GM19324 (cell line): ENCODE results near the gene NOX5.

Experiments used
- ATAC-seq: cut with Tn5 transposase; IDR thresholded peaks from one replicate; pipeline ENCODE4 v1.9.1; 2021; ENCODE audit warnings: mild to moderate bottlenecking, moderate library complexity; ENCODE audit not compliant: unreplicated experiment, low FRiP score

NOX5 gene

DNA sequence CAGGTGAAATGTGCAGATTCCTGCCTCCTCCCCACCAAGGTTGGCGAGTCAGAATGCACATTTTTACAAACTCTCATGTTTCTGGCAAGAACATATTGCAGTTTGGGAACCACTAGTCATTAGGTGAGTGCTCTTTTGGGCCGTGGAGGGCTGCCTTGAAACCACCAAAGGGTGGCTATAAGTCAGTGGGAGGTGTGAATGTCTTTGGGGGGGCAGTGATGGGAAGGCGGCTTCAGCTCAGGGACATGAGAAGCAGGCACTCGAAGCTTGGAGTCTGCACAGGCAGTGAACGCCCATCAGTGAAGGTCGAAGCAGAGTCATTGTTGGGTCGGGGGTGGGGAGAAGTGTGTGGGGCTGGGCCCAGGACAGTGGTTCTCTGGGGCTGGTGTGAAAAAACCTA lies 1.1 kb downstream of the NOX5 start:
- no peak for ATAC-seq

DNA sequence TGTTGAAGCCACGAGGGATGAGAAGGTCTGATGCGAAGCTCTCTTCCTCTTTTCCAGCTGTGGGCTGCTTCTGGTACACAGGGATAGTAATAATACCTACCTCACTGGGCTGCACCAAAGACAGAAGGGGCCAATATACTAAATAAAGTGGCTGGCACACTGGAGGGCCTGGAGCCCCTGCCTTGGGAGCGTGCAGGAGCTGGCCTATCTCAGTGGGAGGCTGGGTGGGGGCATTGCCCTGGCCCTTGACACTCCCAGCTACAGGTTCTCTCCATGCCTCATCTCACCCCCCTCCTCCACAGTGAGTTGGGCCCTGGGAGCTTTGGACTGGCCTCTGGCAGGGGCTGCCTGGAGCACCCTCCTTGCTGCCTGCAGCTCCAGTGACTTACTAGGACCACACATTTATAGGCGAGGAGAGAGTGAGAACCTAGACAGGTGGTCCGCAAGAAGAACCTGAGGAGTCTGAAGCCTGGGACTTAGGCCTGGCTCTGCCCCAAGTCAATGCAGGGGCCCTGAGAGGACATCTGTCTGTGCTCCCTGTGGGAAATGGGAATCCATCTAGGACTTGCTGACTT lies 1.6 kb downstream of the NOX5 start:
- ATAC-seq, result no peak

DNA sequence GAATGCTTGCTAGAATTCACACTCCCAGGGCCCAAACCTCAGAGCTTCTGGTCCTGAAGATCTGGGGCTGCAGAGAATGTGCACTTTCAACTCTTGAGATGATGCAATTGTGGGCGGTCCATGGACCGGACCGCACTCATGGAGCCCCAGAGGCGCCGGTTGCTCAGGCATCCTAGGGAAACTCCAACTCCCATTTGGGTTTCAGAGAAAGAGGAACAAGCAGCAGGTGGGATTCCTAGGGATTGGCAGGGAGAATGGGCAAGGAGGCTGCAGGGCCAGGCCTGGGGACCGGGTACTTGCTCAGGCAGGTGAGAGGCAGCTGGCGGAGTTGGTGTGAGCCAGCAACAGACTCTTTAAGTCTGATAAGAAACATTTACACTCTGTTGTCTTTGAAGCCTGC lies 3.5 kb downstream of the NOX5 start:
- no peak for ATAC-seq

DNA sequence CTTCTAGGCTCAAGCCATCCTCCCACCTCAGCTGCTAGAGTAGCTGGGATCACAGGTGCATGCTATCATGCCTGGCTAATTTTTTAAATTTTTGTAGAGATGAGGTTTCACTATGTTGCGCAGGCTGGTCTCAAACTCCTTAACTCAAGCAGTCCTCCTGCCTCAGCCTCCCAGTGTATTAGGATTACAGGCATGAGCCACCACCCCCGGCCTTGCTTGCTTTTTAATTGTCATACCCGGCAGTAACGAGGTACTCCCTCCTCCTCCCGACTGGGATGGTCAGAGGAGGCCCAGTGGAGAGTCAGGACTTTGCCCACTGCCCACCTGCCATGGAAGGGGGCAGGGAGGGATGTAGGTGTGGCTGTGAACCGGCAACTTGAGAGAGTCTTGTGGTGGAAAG lies 4.5 kb downstream of the NOX5 start:
- no peak for ATAC-seq

DNA sequence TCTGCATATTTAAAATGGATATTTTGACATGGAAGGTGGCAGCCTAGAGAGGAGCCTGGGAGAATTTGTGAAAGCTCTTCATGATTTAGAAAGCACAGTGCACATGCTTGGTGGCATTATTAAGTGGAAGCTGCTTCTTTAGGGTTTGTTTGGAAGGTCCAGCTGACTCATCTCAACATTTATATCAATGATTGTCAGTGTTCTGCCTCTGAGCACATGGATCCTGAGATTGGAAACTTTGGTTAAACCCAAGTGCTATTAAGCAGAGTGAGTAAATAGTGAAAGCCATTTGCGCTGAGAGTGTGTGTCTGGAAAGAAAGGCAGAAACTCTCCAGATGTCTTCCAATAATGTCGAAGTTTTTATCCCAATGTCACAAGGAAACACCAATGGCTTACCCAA lies 7.4 kb downstream of the NOX5 start:
- ATAC-seq, result no peak

- ATAC-seq, result no peak
Observed at GRCh38 chr15:69025320-69025719, 10.8 kb downstream of the NOX5 start.

DNA sequence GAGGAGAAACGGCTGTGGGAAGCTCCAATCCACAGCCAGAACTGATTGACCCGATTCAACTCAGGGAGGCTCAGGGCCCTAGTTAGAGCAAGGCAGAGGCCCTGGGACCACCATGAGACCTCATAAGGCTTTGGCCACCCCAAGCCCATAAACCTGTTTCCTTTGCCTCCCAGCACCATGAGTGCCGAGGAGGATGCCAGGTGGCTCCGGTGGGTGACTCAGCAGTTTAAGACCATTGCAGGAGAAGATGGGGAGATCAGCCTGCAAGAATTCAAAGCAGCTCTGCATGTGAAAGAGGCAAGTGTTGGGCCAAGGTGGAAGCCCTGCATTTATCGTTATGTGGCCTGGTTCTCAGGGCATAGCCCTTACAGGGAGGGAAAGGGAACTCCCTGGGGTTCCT lies 11.9 kb downstream of the NOX5 start:
- no peak for ATAC-seq

GRCh38 chr15:69027976-69028518 lies 13.6 kb downstream of the NOX5 start:
- no peak for ATAC-seq

DNA sequence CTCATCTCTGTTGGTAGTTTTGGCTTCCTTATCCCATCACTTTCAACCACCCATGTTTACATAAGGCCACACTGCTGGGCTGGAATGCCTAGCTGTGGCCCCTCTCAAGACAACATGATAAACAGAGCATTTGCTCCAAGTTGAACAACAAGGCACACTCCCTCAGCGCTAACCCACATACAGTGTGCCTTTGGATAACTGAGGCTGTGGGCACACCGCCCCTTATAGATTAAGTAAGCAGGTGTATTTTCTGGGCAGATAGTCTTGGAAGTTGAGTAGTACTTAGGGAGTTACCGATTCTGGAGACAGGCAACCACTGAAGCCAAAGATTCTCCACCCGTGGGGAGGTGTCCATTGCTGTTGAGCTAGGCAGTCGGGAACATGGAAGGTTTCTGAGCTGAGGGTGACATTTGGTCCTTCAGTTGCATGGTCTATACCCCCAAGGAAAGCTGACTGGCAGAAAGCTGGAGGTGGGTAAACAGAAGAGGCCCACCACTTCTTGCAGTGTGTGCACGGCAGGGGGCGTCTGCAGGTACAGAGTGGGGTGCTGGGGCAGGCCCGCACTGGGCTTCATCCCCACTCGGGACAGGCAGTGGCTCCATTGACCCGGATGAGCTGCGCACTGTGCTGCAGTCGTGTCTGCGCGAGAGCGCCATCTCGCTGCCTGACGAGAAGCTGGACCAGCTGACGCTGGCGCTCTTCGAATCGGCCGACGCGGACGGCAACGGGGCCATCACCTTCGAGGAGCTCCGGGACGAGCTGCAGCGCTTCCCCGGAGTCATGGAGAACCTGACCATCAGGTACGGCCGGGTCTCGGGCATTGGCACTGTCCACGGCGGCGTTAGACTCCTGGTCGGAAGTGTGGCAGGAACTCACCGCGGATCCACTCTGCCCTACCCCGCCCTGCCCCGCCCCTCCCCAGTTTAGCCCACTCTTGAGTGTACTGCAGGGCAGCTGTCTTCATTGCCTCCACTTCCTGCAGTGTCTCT lies 16.8 kb downstream of the NOX5 start:
- no peak for ATAC-seq

GRCh38 chr15:69032031-69032430 lies 17.5 kb downstream of the NOX5 start:
- ATAC-seq, result no peak

- ATAC-seq, result no peak
Observed at GRCh38 chr15:69032703-69033373, 18.3 kb downstream of the NOX5 start.

DNA sequence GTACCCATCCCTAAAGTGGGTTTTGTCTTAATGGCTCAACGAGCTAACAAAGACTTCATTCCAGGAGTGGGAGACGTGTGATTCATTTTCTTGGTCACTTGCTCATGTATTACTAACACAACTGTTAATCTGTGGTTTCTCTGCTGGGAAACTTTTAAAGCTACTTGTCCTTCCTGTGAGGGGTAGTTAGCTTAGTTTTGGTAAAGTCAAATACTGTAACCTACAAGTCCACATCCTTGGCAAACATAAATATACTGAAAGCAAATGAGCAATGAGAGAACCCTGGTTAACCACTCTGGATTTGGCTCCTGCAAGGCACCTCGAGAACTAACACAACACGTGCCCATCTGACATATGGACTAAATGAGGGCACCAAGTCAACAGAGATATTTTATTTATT lies 19.9 kb downstream of the NOX5 start:
- no peak for ATAC-seq

- ATAC-seq, result no peak
Observed at GRCh38 chr15:69035205-69035917, 20.9 kb downstream of the NOX5 start.

GRCh38 chr15:69035918-69036258 lies 21.4 kb downstream of the NOX5 start:
- ATAC-seq, result no peak

DNA sequence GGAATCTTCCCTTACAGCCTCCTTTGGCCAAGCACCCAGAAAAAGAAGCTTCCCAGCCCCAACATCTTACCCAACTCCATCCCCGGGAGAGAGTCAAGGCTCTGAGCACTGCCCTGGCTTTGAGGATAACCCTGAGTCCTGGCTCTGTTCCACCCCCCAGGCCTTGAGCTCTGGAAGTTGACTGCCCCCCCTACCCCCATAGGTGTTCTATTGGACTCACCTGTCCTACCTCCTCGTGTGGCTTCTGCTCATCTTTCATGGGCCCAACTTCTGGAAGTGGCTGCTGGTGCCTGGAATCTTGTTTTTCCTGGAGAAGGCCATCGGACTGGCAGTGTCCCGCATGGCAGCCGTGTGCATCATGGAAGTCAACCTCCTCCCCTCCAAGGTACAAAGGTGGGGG lies 22.3 kb downstream of the NOX5 start:
- no peak for ATAC-seq

- ATAC-seq, result no peak
Observed at GRCh38 chr15:69037482-69037881, 23.0 kb downstream of the NOX5 start.

DNA sequence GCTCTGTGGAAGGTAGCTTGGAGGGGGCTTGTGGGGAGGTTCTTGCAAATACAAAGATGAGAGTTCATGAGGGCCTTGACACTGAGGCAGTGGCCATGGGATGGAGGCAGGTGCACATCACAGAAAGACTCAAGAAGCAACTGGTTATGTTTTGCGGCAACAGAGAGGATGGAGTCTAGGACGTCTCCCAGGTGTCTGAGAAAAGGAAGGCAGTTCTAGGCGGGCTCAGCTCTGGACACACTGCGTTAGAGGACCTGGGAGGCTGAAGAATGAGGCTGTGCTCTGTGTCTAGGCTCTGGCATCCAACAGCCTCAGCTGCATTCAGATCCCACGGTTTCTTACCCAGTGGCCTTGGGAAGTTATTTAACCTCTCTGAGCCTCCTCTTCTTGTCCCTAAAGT lies 23.5 kb downstream of the NOX5 start:
- no peak for ATAC-seq

DNA sequence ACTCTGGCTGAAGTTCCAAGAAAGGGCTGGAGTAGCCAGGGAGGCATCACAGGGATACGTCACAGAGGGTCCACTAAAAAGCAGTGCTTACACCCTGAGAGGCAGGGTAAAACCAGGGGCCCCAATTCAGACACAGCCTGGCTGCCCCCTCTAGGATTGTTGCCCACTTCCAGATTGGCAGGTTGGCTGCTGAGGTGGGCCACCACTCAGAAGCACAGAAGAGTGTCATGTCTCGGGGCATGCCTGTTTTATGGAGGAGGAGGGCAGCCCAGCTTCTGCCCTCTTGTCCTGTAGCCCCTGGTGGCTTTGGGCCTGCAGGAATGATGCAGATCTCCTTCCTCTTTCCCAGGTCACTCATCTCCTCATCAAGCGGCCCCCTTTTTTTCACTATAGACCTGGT lies 24.0 kb downstream of the NOX5 start:
- no peak for ATAC-seq

DNA sequence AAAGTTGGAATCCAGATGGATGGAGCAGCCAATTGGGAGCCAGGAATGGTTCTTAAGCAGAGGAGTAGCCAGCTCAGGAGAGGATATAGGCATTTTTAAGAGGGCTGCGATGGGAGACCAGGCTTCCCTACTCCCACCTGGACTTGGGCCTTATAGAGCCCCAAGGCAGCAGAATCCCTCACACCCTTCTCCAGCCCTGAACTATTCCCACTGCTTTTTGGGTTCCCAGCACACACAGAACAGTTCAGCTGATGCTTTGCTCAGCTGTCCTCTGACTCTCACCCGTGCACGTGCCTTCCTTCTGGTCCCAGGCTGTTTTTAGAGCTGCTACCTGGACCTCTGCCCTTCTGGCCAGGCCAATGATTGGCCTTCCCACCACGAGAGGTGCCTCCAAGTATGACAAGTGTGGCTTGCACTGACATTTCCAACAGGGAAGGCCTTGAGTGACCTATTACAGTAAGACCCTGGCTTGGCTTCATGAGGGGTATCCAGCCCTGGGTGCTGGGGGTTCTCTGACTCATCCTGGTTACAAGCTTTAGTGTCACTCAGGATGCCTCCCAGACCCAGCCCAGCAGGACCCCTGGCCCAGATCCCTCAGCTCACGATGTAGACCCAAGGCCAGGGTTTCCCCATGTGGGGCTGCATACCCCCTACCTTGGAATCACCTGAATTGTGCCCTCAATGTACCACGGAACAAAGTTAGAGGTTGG lies 25.2 kb downstream of the NOX5 start:
- ATAC-seq, result no peak

- ATAC-seq, result no peak
Observed at GRCh38 chr15:69042531-69042930, 28.0 kb downstream of the NOX5 start.
